Measurements from ENCODE around the gene MOCOS.
A peak's percentile ranks its signal among the peaks of the same experiment; 100 is the strongest.

MOCOS gene

DNA sequence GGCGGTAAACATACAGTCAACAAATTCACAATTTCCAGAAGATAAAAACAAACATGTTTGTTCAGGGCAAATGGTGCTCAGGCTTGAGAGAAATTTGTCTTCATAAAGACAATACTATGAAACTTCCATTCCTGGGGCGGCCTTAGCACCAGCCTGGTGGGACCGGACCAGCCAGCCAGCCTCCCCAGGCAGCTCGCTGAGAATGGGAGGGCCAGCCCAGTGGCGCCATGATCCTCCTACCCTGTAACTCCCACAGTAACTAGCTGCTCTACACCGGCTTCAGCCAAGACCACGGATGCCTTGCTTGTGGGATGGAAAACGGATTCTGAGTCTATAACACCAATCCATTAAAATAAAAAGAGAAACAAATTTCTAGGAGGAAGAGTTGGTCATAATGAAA is 86.0 kb downstream of the MOCOS start:
- DNase-seq (ENCODE audit: low spot score), result no peak

DNA sequence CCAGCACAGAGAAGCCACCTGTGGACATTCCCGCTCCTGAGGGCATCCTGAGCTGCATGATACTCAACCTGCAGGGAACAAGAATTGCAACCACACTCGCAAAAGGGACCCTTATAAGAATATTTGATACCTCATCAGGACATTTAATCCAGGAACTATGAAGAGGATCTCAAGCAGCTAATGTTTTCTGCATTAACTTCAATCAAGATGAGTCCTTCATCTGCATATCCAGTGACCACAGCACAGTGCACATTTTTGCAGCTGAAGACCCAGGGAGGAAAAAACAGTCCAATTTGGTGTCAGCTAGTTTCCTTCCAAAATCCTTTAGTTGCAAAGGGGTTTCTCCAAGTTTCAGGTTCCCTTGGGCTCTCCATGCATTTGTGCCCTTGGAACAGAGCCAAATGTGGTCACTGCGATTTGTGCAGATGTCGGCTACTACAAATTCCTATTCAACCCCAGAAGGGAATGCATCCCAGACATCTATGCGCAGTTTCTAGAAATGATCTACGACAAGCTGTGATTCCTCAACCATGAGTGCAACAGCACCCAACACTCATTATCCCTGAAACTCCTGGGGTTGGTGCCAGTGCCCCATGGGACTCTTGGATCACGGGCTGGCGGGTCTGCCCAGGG is 86.9 kb downstream of the MOCOS start:
- no peak for DNase-seq (ENCODE audit: low spot score)

DNA sequence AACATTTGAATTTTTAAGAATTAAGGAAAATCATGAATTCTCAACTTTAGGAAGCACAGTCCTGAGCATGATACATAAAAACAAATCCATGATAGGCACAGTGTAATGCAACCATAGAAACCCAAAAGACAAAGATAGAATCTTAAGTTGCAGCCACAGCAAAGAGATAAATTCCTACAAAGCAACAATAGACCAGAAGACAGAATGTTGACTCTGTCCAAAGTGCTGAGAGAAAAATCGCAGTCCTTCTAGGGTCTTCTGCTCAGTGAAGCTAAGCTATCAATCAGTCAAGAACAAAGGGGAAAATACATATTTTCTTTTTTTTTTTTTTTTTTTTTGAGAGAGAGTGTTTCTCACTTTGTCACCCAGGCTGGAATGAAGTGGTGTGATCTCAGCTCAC is 88.3 kb downstream of the MOCOS start:
- no peak for DNase-seq (ENCODE audit: low spot score)

DNA sequence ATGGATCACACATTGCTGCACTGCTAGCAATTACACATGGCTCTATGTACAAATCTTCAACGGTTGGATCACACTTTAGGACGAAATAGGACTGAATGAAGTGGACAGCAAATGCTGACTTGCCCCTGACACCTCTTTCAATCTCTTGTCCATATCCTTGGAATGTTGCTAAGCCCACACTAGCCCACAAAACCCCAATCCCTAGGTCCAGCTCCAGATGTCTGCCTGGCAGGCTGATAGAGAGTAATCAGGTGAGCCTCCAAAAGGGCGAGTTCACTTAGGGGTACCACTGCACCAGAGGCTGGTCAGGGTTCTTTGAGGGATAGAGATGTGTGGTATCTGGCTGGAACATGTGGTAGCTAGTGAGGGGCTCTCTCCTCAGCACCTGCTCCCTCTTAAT is 91.7 kb downstream of the MOCOS start:
- no peak for DNase-seq (ENCODE audit: low spot score)

DNA sequence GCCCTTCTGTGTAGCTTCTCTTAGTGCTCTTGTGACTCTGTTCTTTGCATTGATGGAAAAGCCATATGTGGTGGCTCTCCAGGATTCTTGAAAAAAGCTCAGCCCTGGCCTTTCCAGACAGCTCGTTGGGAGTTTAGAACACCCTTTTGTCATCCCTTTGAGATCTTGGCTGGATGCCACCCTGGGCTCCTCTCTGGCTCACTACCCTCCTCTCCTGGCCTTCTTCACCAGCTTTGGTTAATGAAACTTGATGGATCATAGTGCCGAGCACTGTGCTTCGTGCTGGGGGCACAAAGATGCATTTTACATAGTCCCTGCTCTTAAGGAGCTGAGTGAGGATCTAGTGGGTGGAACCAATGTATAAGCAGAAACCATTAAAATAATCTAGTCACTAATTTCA is 94.6 kb downstream of the MOCOS start:
- DNase-seq (ENCODE audit: low spot score), result no peak

DNA sequence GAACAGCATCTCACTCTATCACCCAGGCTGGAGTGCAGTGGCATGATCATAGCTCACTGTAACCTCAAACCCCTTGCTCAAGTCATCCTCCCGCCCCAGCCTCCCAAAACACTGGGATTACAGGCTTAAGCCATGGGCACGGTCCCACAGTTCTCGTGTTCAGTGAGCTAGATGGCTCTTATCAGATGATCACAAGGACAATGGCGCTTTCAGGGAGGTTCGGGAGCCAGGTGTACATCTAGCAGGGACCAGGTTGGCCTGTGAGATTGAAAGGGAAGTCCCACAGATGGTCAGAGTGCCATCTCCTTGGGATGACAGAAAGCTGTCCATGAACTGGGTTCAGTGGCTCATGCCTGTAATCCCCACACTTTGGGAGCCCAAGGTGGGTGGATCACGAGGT is 96.2 kb downstream of the MOCOS start:
- DNase-seq (ENCODE audit: low spot score), result no peak

DNA sequence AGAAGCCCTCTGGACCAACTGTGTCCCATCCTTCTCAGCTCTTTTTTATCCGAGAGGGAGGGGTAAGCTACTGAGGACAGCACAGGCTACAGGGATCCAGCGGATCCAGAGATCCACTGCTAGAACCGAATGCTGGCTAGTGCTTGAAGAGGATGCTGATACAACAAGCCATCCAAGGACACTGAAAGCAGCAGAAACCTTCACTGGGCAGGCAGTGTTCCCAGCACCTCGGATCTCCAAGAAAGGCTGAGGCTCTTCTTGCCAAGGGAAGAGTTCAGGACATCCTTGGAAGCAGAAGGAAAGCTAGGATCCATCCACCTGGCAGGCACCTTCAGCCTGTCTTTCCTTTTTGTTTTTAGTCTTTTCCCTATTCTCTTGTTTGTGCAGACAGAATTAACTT is 97.0 kb downstream of the MOCOS start:
- DNase-seq (ENCODE audit: low spot score), result peak; percentile 4

DNA sequence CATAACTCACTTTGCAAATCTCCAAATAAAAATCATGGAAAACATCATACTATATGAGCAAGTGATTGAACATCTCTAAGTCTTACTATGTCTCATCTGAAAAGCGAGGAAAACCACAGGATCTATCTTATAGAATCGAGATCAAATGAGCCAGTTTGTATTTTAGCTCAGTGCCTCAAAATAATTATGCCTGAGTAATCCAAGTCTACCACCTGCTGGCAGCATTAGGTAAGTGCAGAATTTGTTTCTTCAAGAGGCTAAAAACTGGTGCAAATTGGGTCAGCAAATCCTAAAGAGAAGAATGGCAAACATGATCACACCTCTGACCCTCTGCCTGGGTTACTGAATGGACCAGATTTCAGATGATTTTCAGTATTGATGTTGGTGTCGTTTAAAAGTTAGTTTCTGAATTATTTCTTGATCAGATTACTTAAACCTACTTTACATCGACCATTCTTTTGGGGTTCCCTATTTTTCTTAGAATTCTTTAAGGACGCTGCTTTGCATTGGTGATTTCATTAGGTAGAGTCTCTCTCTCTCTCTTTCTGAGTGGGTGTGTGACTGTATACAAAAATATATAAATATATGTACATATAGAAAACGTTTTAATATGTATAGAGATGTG is 97.5 kb downstream of the MOCOS start:
- peak; percentile 85 for DNase-seq (ENCODE audit: low spot score)

DNA sequence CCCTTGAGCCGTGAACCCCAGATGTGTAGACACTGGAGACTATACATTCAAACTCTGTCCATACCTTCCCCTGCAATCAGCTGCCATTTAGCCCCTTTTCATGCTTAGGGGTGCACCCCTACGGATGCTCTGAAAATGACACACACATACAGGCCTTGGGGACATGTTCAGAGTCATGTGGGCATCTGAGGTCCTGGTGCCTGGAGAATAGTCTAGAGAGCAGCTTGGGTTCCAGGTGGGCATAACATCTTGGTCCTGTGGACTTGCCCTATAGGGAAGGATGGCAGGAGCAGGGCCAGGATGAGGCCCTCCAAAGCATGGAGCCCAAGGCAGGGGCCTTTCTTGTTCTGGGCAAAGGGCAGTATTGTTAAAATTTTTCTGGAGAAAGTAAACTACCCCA is 100.4 kb downstream of the MOCOS start:
- no peak for DNase-seq (ENCODE audit: low spot score)

DNA sequence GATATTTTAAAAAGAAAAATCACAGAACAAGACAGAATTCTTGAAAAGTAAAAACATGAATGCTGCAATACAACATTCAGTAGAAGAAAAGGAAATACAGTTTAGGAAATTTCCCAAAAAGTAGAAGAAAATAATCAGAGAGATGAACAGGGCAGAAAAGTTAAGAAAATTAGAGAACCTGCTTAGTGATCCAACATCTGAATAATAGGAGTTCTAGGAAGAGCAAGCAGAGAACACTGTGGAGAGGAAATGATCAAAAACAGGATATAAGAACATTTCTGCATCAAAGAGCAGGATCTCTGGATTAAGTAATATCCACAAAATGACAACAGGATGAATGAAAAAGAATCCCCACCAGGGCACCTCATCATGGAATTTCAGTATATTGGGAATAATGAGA is 101.4 kb downstream of the MOCOS start:
- DNase-seq (ENCODE audit: low spot score), result no peak

DNA sequence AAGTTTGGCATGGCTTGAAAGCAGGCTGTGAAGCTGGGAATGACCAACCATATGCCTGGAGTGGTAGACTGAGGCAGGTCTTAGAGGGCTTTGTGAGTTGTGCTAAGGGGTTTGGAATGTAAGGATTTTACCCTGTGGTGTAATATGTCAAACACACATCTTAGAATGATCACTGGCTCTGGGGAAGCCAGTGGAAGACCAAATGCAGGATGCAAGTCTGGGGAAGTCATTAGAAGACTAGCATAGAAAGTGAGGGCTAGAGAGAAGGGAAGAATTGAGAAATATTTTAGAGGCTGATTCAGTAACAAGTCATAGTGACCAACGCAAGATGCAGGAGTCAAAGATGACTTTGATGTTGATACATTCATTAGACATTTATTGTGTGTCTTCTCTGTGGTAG is 106.7 kb downstream of the MOCOS start:
- no peak for DNase-seq (ENCODE audit: low spot score)

DNA sequence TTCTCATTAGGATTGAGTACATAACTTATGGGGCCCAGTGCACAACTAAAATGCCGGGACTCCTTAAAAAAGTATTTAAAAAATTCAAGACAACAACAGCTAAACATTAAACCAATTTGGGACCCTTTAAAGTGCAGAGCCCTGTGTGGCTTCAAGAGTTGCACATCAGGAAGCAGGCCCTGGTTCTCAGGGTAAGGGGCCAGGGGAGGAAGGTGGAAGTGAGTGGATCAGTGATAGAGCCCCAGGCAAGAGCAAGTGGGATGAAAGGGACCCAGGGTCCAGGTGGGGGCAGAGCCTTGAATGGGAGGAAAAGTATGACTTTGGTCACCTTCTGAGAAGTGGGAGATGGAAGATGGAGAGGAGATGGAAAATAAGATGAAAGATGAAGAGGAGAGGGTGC is 107.9 kb downstream of the MOCOS start:
- no peak for DNase-seq (ENCODE audit: low spot score)

DNA sequence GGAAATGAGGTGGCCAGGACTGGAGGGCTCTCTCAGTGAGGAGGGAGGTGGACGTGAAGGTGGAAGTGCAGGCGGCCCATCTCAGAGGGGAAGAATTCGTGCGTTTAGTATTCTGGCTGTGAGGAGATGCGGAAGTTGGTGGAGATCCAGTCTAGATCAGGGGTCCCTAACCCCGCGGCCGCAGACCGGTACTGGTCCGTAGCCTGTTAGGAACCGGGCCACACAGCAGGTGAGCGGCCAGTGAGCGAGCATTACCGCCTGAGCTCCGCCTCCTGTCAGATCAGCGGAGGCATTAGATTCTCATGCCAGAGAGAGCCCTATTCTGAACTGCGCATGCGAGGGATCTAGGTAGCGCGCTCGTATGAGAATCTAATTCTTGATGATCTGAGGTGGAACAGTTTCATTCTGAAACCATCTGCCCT is 108.6 kb downstream of the MOCOS start:
- no peak for DNase-seq (ENCODE audit: low spot score)

DNA sequence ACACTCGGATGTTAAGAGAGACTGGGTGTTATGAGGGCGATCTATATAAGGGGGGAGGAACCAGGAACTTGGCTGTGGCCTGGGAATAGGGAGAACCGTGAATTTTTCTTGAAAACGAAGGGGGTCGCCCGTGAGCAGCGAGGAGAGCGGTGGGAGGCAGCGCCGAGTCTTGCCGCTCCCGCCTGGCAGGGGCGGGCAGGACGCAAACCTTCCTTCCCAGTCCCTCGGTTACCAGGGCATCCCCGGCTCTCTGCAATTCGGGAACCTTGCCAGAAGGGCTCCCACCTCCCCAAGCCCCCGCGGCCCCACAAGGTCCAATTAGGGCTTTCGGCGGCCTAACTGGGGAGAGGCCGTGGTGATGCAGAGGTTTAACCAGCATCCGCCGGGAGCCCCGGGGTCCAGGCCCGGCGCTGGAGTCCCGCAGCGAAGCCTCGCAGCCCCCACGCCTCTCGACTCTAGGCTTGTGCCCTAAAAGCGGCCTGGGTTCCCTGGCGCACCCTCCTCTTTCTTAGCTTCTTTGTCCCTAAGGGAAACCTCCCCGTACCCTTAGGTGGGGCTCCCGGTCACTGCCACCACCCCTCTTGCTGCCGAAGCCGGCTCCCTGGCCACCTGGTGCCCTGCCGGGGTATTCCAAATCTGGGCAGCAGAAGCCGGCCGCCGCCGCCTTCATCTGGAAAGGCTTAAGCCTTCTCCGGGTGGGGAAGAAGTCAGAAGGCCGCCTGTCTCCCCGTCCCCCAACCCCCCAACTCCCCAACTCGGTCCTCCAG is 109.5 kb downstream of the MOCOS start:
- peak; percentile 65 for DNase-seq (ENCODE audit: low spot score)

DNA sequence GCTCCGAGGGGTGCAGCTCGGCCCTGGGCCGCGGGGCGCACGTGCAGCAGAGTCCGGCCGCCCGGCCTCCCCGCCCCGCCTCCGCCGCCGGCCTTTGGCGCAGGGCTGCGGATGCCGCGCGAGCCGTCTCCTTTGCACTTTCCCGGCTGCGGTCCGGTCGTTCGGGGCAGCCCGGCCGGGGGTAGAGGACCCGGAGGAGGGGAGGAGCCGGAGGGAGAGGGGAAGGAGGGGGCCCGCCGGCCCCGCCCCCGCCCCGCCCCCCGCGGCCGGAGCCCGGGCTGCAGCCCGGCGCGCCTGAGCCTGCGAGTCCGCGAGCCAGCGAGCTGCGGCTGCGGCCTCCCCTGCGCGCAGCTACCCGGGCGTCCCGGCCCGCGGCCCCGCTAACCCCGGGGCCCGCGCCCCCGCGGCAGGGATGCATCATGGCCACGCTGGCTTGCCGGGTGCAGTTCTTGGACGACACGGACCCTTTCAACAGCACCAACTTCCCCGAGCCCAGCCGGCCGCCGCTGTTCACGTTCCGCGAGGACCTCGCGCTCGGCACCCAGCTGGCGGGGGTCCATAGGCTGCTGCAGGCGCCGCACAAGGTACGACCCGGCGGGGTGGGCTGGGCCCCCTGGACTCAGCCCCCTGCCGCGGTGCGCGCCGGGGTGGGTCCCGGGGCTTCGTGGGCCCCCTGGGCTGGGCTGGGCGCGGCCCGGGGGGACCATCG is 110.3 kb downstream of the MOCOS start, which contains the start of gene FHOD3:
Gene FHOD3 (plus strand): TSS at position 297 of the 709 bp plus-strand sequence. CDS start 123 bp downstream, at position 420.
- DNase-seq (ENCODE audit: low spot score), result no peak

DNA sequence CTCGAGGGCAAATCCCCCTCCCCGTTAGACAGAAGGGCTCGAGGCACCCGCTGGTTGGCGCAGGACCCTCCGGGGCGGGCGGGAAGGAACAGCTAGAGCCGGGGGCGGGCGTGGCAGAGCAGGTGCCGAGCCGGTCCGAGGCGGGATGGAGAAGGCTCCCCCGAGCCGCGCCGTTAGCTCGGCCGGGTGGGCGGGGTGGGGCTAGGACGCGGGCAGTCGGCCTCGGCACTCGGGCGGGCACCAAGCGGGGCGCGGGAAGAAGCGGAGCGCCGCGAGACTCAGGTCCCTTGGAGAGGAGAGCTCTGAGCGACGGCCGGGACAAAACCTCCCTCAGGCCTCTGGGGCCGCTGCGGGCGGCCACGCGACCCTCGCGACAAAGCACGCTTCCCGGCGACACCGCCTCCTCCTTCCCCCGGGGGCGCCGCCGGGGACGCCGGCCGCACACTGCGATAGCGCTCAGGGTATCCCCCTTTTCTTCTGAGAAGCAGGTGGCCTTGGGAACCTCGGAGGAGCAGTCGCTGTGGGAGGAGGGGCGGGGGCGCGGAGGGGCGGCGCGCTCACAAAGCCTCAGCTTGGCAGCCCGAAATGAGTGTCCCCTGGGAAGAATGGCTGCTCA is 110.9 kb downstream of the MOCOS start:
- no peak for DNase-seq (ENCODE audit: low spot score)

DNA sequence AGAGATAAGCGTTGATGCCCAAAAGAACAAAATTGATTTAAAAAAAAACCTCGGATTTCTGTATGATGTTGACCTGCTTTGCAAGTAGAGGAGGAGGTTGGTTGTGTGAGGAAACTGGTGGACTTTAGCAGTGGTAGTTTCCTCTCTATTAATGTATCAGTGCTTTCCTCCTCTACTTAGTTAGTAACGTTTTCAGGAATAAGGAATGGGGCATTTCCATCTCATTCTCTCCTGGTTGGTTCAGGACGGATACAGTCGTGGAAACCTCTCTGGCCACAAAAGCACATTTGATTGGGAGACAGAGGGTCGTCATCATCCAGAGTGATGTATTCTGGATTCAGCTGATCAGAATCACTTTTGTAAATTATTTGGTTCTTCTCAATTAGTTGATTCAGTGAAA is 111.7 kb downstream of the MOCOS start:
- no peak for DNase-seq (ENCODE audit: low spot score)

DNA sequence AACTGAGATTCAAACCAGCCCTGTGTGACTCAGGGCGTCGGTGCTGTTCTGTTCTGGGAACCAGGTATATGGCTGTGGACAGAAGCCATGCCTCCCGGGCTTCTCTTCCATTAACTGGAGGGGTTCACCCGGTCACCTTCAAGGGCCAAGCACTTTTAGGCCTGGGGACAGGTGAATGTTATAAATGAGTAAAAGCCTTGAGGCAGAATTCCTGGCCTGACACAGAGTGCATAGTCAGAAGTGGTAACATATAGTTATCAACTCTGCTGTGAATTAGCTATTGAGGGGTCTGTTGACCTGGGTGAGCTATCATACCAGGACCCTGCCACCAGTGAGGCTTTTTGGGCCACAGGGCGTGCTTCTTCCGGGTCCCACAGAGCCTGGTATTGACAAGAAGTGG is 112.9 kb downstream of the MOCOS start:
- DNase-seq (ENCODE audit: low spot score), result no peak

DNA sequence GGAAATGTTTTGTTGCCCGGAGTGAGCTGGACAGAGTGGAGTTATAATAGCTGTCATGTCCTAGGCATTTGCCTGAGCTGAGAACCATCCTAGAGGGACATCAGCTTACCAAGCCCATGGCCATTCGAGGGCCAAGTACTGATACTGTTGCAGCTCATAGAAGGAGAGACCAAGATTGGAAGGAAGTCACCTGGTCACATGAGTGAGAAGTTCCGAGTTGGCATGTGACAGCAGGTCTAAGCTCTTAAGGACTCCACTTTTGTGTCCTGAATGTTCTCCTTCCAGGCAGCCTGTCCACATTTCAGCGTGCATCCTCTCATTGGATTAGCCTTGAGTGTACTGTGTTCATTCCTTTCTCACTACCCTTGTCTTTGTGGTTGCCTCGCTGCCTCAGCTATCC is 114.6 kb downstream of the MOCOS start:
- DNase-seq (ENCODE audit: low spot score), result no peak

DNA sequence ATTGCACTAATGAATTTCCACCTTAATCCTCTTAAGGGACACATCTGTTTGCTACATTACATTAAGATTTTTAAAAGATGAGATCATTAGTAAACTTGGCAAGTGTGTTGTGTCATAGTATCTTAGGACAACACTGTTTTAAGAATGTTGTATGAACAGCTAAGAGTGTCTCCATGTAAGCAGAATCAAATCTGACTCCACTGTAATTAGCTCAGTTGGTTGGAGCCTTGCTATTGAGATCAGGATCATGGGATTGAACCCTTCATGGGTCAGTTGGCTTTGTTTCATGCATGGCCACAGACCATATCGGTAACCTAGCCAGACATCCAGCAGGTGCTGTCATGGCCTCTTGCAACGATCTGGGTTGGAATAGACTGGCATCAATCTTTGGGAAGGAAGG is 115.4 kb downstream of the MOCOS start:
- DNase-seq (ENCODE audit: low spot score), result no peak

DNA sequence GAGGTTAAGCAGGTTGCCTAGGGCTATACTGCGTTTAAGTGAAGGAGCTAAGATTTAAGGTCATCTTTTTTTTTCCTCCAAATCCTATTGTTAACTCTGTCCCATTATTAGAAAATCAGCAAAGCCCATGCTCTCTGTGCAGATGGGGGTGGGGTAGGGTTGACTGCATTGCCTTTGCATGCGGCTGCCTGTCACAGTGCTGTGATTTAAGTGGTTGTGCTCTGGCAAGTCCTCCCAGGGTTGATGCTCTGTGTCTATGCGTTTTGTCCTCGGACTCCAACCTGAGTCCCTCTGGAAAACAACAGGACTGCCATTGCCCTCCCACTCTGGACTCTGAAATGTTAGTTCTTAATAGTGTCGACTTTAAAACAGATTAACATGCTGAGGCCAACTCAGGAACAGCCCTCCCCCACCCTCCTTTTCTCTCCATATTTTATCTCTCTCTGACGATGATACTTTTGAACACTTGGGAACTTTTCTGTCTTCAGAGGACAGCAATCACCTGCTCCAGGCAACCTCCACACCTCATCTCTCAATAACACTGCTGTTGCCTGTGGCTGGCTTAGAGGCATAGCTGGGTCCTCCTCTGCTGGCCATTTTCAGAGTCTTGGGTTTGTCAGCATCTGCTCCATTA is 116.0 kb downstream of the MOCOS start:
- DNase-seq (ENCODE audit: low spot score), result no peak

DNA sequence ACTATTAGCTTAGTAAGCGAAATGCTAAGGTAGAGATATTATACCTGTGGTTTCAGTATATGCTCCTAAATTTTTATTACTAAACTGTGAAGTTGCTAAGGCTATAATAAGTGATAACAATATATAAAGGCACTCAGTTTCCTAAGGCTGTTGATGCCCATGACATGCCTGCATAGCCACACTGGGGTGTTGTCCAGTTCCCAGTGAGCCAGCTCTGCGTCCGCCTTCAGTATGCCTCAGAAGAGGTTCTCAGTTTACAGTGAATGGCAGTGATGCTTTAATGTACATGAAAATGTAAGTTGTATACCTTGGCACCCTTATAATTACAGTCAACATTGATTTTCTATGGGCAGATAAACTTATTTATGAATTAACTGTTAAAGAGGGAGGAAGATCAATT is 117.4 kb downstream of the MOCOS start:
- DNase-seq (ENCODE audit: low spot score), result no peak

Data from pons (tissue), 1 donor.